HFFc6 (cell line): ENCODE data around the gene CXXC5. TPM values are rescaled to one million over a fixed set of nuclear protein-coding genes. Genes with fewer than 3 reads are reported as not detected.
"Not testable (repeated sequence)": the region's sequence is repeated elsewhere in the genome, so short reads cannot be mapped to it uniquely, and the experiment has no call there.

Experiments
- DNase-seq: peaks from one replicate; pipeline ENCODE4 v3.0.0-alpha.2; 2018
- H3K27ac Mint-ChIP-seq: 2 replicates; pipeline ENCODE4 v1.8.0; 2020; ENCODE audit warnings: mild to moderate bottlenecking, mixed read lengths
- H3K27me3 Mint-ChIP-seq: 2 replicates; pipeline ENCODE4 v1.8.0; 2021; ENCODE audit warnings: mild to moderate bottlenecking, moderate library complexity, mixed read lengths; ENCODE audit not compliant: insufficient read depth
- H3K36me3 Mint-ChIP-seq: 2 replicates; pipeline ENCODE4 v1.8.0; 2021; ENCODE audit warnings: low read depth, mixed read lengths
- H3K4me1 Mint-ChIP-seq: 2 replicates; pipeline ENCODE4 v1.8.0; 2020; ENCODE audit warnings: low read depth, mixed read lengths
- H3K4me3 Mint-ChIP-seq: 2 replicates; pipeline ENCODE4 v1.8.0; 2020; ENCODE audit warnings: mild to moderate bottlenecking, moderate library complexity, mixed read lengths
- H3K9me3 Mint-ChIP-seq: 2 replicates; pipeline ENCODE4 v1.8.0; 2020; ENCODE audit warnings: mild to moderate bottlenecking, mixed read lengths
- total RNA-seq, 6 experiments: library from RNA; stranded (reverse); fragmentation: NEBNext Ultra II Directional; extraction: Animal tissue kit (Norgen Biotek cat#: 25700); gene quantifications; 2 replicates in 1 of 6; 3 replicates in 5 of 6; pipeline ENCODE4 v1.2.3, GENCODE V29; 2021
- TF ChIP-seq, protein P1 (sequence below): fragments of 200-600 bp; sonication (generic); IDR thresholded peaks from 2 replicates; pipeline ENCODE4 v1.5.0; 2021; ENCODE audit warnings: antibody characterized with exemption, mild to moderate bottlenecking

CXXC5 gene
- total RNA-seq, 6 experiments from 2014 or later = 46.4 to 58.5 (median 49.2) TPM

DNA sequence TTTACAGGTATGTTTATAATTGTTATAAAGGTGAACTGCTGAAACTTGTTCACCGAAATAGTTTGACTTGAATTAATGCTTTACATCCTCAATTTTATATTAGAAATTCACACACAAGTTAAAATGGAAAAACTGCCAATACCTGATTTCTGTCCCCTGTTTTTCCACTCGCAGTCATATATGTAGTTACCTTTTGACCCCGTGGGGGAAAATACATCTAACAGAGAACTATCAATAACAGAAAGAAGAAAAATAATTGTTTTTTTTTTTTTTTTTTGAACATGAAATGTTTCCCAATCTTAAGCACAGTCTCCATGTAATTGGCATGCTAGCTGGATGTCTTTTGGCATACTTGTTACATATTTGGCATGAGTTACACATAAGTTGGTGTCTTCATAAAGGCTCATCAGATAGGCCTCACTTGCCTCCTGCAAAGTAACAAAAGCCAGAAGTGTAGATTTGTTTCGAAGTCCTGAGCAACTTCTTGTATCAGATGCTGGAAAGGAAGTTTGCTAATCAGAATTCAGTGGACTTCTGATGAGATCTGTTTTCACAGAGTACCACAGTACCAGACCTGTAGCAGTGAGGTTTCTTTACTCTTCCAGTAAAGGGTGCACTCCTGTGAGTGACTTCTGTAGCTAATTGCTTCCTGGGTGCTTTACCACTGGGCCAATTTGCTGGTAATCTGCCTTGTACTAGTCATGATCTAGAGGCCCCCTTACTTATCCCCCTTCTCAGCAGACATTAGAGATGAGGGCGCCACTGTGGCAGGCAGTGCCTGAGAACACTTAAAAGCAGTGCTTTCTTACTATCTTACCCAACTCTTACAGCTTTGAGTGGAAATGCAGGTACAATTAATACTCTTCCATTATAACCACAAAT is 36.2 kb upstream of the CXXC5 start:
- Mint-ChIP-seq H3K9me3 (no peaks in the 10 kb centered on the region), H3K27me3 (no peaks in the 10 kb centered on the region), H3K4me3 (no peak overlapping the region), H3K4me1 (peaks cover 7% of the 10 kb centered on the region), H3K36me3 (peaks cover 12% of the 10 kb centered on the region), H3K27ac (no peak overlapping the region)
- DNase-seq = no peak
- TF ChIP-seq, protein P1, sequence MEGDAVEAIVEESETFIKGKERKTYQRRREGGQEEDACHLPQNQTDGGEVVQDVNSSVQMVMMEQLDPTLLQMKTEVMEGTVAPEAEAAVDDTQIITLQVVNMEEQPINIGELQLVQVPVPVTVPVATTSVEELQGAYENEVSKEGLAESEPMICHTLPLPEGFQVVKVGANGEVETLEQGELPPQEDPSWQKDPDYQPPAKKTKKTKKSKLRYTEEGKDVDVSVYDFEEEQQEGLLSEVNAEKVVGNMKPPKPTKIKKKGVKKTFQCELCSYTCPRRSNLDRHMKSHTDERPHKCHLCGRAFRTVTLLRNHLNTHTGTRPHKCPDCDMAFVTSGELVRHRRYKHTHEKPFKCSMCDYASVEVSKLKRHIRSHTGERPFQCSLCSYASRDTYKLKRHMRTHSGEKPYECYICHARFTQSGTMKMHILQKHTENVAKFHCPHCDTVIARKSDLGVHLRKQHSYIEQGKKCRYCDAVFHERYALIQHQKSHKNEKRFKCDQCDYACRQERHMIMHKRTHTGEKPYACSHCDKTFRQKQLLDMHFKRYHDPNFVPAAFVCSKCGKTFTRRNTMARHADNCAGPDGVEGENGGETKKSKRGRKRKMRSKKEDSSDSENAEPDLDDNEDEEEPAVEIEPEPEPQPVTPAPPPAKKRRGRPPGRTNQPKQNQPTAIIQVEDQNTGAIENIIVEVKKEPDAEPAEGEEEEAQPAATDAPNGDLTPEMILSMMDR = no peak

DNA sequence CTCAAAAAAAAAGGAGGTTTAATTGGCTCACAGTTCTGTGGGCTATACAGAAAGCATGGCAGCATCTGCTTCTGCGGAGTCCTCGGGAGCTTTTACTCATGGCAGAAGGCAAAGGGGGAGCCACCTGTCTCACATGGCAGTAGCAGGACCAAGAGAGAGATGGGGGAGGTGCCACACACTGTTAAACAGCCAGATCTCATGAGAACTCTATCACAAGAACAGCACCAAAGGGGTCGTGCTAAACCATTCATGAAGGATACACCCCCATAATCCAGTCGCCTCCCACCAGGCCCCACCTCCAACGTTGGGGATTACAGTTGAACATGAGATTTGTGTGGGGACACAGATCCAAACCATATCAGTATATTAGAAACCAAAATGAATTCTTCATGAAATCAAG is 28.3 kb upstream of the CXXC5 start:
- Mint-ChIP-seq H3K27me3 (no peaks in the 10 kb centered on the region), H3K27ac (no peak overlapping the region), H3K36me3 (peaks cover 27% of the 10 kb centered on the region), H3K4me3 (no peak overlapping the region), H3K4me1 (peaks cover 6% of the 10 kb centered on the region; the same call in 1 of the 2 replicates), H3K9me3 (no peaks in the 10 kb centered on the region)
- DNase-seq = no peak
- TF ChIP-seq, protein P1 = no peak

DNA sequence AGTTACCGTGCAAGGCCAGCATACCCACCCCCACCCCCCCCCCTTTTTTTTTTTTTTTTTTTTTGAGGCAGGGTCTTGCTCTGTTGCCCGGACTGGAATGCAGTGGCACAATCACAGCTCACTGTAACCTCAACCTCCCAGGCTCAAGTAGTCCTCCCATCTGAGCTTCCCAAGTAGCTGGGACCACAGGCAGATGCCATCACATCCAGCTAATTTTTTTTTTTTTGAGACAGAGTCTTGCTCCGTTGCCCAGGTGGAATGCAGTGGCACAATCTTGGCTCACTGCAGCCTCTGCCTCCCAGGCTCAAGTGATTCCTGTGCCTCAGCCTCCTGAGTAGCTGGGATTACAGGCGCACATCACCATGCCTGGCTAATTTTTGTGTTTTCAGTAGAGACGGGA is 22.8 kb upstream of the CXXC5 start:
- H3K27me3 Mint-ChIP-seq, H3K4me1 Mint-ChIP-seq, H3K4me3 Mint-ChIP-seq, H3K27ac Mint-ChIP-seq, DNase-seq, H3K9me3 Mint-ChIP-seq: not testable (repeated sequence)
- peaks cover 25% of the 10 kb centered on the region for H3K36me3 Mint-ChIP-seq

DNA sequence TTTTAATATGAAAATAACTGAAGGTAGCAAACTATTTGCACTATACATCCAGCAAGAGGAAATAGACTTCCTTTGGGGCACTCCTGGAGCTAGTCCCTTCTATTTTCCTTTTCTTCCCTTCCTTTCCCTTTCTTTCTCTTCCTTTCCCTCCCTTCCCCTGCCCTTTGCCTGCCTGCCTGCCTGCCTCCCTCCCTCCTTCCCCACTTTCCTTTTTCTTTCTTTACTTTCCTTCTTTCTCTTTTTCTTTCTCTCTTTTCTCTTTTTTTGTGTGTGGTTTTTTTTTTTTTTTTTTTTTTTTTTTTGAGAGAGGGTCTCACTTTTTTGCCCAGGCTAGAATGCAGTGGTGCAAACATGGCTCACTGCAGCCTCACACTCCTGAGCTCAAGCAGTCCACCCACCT is 17.3 kb upstream of the CXXC5 start:
- no peak for DNase-seq
- TF ChIP-seq, protein P1 = no peak
- peaks cover 5% of the 10 kb centered on the region for H3K27me3 Mint-ChIP-seq
- H3K36me3 Mint-ChIP-seq = peaks cover 13% of the 10 kb centered on the region
- H3K9me3 Mint-ChIP-seq = no peaks in the 10 kb centered on the region
- H3K27ac Mint-ChIP-seq = no peak overlapping the region
- H3K4me1 Mint-ChIP-seq = peaks cover 22% of the 10 kb centered on the region
- no peak overlapping the region for H3K4me3 Mint-ChIP-seq

DNA sequence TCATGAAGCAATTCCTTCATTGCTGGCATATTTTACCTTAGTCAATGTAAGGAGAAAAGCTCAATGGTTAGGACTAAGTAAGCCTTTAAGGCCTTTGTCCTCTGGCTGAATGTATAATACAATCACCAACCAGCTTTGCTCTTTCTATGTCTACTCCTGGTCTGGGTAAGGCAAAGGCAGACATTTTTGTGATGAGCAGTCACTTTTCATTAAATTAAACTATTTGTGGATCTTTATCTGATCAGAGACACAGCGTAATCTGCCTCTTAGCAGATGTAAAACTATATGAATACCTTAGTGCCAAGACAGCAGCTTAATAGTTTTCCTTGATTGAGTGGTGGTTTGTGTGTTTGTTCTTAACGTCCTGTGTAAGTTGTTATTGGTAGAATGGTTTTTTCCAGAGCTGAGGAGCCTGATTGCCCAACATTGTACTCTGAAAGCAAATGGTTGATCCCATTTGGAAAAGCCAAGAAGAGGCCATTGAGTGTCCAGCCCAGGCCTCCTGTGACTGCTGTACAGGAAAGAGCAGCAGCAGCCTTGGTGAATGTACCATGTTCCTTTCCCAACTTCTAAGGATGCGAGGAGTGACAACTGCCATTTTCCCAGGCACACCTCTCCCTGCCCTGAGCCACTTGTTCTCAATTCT is 16.5 kb upstream of the CXXC5 start:
- TF ChIP-seq, protein P1 = no peak
- peaks cover 29% of the 10 kb centered on the region for H3K4me1 Mint-ChIP-seq
- H3K27ac Mint-ChIP-seq = peak overlapping the region; percentile 42
- no peak overlapping the region for H3K4me3 Mint-ChIP-seq
- peaks cover 5% of the 10 kb centered on the region for H3K27me3 Mint-ChIP-seq
- no peak for DNase-seq
- H3K36me3 Mint-ChIP-seq = peaks cover 12% of the 10 kb centered on the region
- H3K9me3 Mint-ChIP-seq = no peaks in the 10 kb centered on the region
